Measurements from ENCODE around the gene MAP4K3.

The MAP4K3 gene

DNA sequence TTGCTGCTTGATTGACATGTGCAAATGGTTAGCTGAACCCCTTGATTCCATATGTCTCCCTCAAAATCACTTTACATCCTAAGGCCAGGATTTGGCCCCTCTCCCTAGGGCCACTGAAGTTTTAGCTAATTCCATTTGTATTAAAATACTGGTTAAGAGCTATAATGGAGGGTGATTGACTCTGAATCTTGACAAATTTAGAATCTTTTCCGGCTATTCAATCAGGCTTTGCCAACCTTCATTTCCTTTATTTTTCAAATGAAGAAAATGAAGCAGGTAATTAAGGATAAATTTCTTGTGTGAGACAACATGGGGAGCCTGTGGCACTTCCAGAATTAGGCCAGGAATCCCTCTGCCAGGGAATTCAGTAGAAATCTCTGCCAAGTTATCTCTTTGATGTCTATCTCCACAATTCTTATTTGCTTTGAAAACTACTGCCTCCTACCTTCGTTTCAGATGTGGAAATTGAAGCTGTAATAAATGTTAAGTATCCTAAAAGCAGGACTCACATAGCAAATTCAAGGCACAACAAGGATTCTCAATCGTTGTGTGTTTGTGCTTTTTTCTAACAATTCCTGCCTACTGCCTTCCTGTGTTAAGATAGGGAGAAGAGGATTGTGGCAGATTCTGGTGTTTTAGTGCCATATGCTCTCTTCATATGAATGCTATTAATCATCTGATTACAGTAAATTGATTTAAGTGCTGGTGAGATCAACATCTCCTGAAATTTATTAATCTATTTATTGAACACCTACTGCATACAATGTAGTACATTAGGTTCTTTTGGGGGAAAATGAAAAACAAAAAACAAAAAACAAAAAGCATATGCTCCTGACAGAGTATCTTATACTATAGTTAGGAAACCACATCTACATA lies 47.8 kb upstream of the MAP4K3 start:
- TF ChIP-seq, protein P1, sequence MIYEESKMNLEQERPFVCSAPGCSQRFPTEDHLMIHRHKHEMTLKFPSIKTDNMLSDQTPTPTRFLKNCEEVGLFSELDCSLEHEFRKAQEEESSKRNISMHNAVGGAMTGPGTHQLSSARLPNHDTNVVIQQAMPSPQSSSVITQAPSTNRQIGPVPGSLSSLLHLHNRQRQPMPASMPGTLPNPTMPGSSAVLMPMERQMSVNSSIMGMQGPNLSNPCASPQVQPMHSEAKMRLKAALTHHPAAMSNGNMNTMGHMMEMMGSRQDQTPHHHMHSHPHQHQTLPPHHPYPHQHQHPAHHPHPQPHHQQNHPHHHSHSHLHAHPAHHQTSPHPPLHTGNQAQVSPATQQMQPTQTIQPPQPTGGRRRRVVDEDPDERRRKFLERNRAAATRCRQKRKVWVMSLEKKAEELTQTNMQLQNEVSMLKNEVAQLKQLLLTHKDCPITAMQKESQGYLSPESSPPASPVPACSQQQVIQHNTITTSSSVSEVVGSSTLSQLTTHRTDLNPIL (CRISPR knock-in tag; IDR thresholded peaks at IDR 0.05; ENCODE audit: low read depth) = no peak
- TF ChIP-seq GLIS3 (CRISPR knock-in tag; IDR thresholded peaks at IDR 0.05) = no peak
- TF ChIP-seq ESRRG (CRISPR knock-in tag; IDR thresholded peaks at IDR 0.05) = no peak
- TF ChIP-seq PPARA (CRISPR knock-in tag; IDR thresholded peaks at IDR 0.05; ENCODE audit: borderline replicate concordance) = no peak
- no peak for TF ChIP-seq ARNTL (CRISPR knock-in tag; IDR thresholded peaks at IDR 0.05; ENCODE audit: borderline replicate concordance, low read depth)
- no peak for TF ChIP-seq ZNF565 (CRISPR knock-in tag; conservative IDR thresholded peaks at IDR 0.05; ENCODE audit: low read depth)
- no peak for TF ChIP-seq CSDC2 (CRISPR knock-in tag; IDR thresholded peaks at IDR 0.05)
- 0 out of 2 replicates have a peak, but pooled peaks have one; percentile 30 for TF ChIP-seq ZNF8 (CRISPR knock-in tag; IDR thresholded peaks at IDR 0.05)
- no peak for TF ChIP-seq ZFP30 (CRISPR knock-in tag; IDR thresholded peaks at IDR 0.05)
- no peak for TF ChIP-seq POU6F1 (CRISPR knock-in tag; IDR thresholded peaks at IDR 0.05; ENCODE audit: borderline replicate concordance, low read depth)
- TF ChIP-seq ISL1 (CRISPR knock-in tag; IDR thresholded peaks at IDR 0.05) = peak; percentile 68
- peak; percentile 29; the same call in 1 of the 2 replicates for TF ChIP-seq ZNF70 (CRISPR knock-in tag; IDR thresholded peaks at IDR 0.05)
- TF ChIP-seq TCF4 (CRISPR knock-in tag; IDR thresholded peaks at IDR 0.05; ENCODE audit: borderline replicate concordance) = peak; percentile 78
- TF ChIP-seq ZFP3 (CRISPR knock-in tag; IDR thresholded peaks at IDR 0.05) = no peak
- TF ChIP-seq BACH2 (CRISPR knock-in tag; IDR thresholded peaks at IDR 0.05; ENCODE audit: borderline replicate concordance) = no peak
- TF ChIP-seq, protein P2, sequence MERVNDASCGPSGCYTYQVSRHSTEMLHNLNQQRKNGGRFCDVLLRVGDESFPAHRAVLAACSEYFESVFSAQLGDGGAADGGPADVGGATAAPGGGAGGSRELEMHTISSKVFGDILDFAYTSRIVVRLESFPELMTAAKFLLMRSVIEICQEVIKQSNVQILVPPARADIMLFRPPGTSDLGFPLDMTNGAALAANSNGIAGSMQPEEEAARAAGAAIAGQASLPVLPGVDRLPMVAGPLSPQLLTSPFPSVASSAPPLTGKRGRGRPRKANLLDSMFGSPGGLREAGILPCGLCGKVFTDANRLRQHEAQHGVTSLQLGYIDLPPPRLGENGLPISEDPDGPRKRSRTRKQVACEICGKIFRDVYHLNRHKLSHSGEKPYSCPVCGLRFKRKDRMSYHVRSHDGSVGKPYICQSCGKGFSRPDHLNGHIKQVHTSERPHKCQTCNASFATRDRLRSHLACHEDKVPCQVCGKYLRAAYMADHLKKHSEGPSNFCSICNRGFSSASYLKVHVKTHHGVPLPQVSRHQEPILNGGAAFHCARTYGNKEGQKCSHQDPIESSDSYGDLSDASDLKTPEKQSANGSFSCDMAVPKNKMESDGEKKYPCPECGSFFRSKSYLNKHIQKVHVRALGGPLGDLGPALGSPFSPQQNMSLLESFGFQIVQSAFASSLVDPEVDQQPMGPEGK (CRISPR knock-in tag; IDR thresholded peaks at IDR 0.05; ENCODE audit: borderline replicate concordance) = no peak
- TF ChIP-seq RARB (CRISPR knock-in tag; IDR thresholded peaks at IDR 0.05) = no peak
- peak; percentile 40; the same call in 1 of the 3 replicates for ATAC-seq

GRCh38 chr2:39484206-39484605 lies 47.1 kb upstream of the MAP4K3 start:
- peak; percentile 22; the same call in 2 of the 3 replicates for ATAC-seq
- TF ChIP-seq SNAI2 (CRISPR knock-in tag; IDR thresholded peaks at IDR 0.05) (no peak), ISL1 (CRISPR knock-in tag; IDR thresholded peaks at IDR 0.05) (no peak), ZFP30 (CRISPR knock-in tag; IDR thresholded peaks at IDR 0.05) (no peak), PPARA (CRISPR knock-in tag; IDR thresholded peaks at IDR 0.05; ENCODE audit: borderline replicate concordance) (no peak), CSRNP3 (CRISPR knock-in tag; IDR thresholded peaks at IDR 0.05) (no peak), ZFP3 (CRISPR knock-in tag; IDR thresholded peaks at IDR 0.05) (no peak), ZC3H10 (CRISPR knock-in tag; IDR thresholded peaks at IDR 0.05) (no peak), ZNF8 (CRISPR knock-in tag; IDR thresholded peaks at IDR 0.05) (no peak), POU6F1 (CRISPR knock-in tag; IDR thresholded peaks at IDR 0.05; ENCODE audit: borderline replicate concordance, low read depth) (no peak), CSDC2 (CRISPR knock-in tag; IDR thresholded peaks at IDR 0.05) (no peak), GLIS3 (CRISPR knock-in tag; IDR thresholded peaks at IDR 0.05) (no peak), TSHZ2 (CRISPR knock-in tag; IDR thresholded peaks at IDR 0.05) (no peak)
- TF ChIP-seq, protein P1 (CRISPR knock-in tag; IDR thresholded peaks at IDR 0.05; ENCODE audit: low read depth) = no peak
